Hepatocyte (in vitro differentiated cells): ENCODE results near the gene HOXA11. TPM values are rescaled to one million over a fixed set of nuclear protein-coding genes. Genes with fewer than 3 reads are reported as not detected.

ENCODE experiments used
- DNase-seq: peaks from one replicate; pipeline ENCODE4 v3.0.0-alpha.2; 2016; ENCODE audit warnings: low spot score
- H2AFZ ChIP-seq: fragments of 200-600 bp; sonication (generic); 2 replicates; pipeline ENCODE4 v1.6.0; 2016; ENCODE audit warnings: antibody characterized with exemption, mild to moderate bottlenecking
- H3K27ac ChIP-seq: fragments of 200-600 bp; sonication (generic); 2 replicates; pipeline ENCODE4 v1.5.1; 2016; ENCODE audit warnings: mild to moderate bottlenecking
- H3K27me3 ChIP-seq: fragments of 200-600 bp; sonication (generic); 2 replicates; pipeline ENCODE4 v1.6.1; 2016
- H3K36me3 ChIP-seq: fragments of 200-600 bp; sonication (generic); replicated peaks from 2 replicates; pipeline ENCODE4 v1.5.1; 2016; ENCODE audit warnings: low read depth; ENCODE audit not compliant: insufficient read depth
- H3K4me1 ChIP-seq: fragments of 200-600 bp; sonication (generic); 2 replicates; pipeline ENCODE4 v1.5.1; 2016; ENCODE audit warnings: mild to moderate bottlenecking, moderate library complexity; ENCODE audit not compliant: insufficient read depth
- H3K4me2 ChIP-seq: fragments of 200-600 bp; sonication (generic); 2 replicates; pipeline ENCODE4 v1.6.0; 2016
- H3K4me3 ChIP-seq: fragments of 200-600 bp; sonication (generic); 2 replicates; pipeline ENCODE4 v1.5.1; 2016; ENCODE audit warnings: mild to moderate bottlenecking
- H3K79me2 ChIP-seq: fragments of 200-600 bp; sonication (generic); 2 replicates; pipeline ENCODE4 v1.6.0; 2017; ENCODE audit warnings: mild to moderate bottlenecking
- H3K9me2 ChIP-seq: fragments of 200-600 bp; sonication (generic); replicated peaks from 2 replicates; pipeline ENCODE4 v1.6.0; 2017; ENCODE audit warnings: mild to moderate bottlenecking; ENCODE audit not compliant: insufficient read depth
- H3K9me3 ChIP-seq: fragments of 200-600 bp; sonication (generic); 2 replicates; pipeline ENCODE4 v1.5.1; 2016; ENCODE audit warnings: low read depth, mild to moderate bottlenecking
- H4K20me1 ChIP-seq: fragments of 200-600 bp; sonication (generic); 2 replicates; pipeline ENCODE4 v1.6.0; 2016; ENCODE audit warnings: mild to moderate bottlenecking; ENCODE audit not compliant: insufficient read depth, poor library complexity, severe bottlenecking
- CTCF ChIP-seq: fragments of 200-600 bp; sonication (generic); IDR thresholded peaks from 2 replicates; pipeline ENCODE4 v1.5.1; 2016; ENCODE audit warnings: antibody characterized with exemption, mild to moderate bottlenecking; ENCODE audit not compliant: poor library complexity
- EZH2 ChIP-seq: fragments of 200-600 bp; sonication (generic); IDR thresholded peaks from 2 replicates; pipeline ENCODE4 v1.6.1; 2016; ENCODE audit warnings: antibody characterized with exemption, mild to moderate bottlenecking, borderline replicate concordance
- EZH2phosphoT487 ChIP-seq: fragments of 200-600 bp; sonication (generic); IDR thresholded peaks from one replicate; pipeline ENCODE4 v1.6.1; 2018; ENCODE audit warnings: antibody characterized with exemption, mild to moderate bottlenecking, low read depth, moderate library complexity; ENCODE audit not compliant: unreplicated experiment, severe bottlenecking
- WGBS: methylation state at CpG from one replicate; pipeline ENCODE4 v1.1.6; 2016; ENCODE audit warnings: low lambda C conversion rate; ENCODE audit errors: missing lambda C conversion rate; 5-methylcytosine and 5-hydroxymethylcytosine counted together
- polyA plus RNA-seq: library from polyadenylated mRNA; unstranded; fragments of >200 nt; fragmentation: Nextera tagmentation; extraction: Ambion mirVana; gene quantifications from 2 replicates; pipeline ENCODE4 v1.2.1, GENCODE V29; 2016
- total RNA-seq: library from RNA; depleted of rRNA; stranded (reverse); fragments of >200 nt; gene quantifications from 2 replicates; pipeline ENCODE4 v1.2.3, GENCODE V29; 2014

HOXA11 gene
- total and polyA plus RNA-seq, 2 experiments from 2014 or later: 6.4 to 7.6 TPM

- peaks cover 89% of the 10 kb centered on the region for H3K79me2 ChIP-seq
- peak overlapping the region; percentile 40 for H3K4me3 ChIP-seq
- H3K27ac ChIP-seq: peak overlapping the region; percentile 96
- DNase-seq: peak; percentile 87
- WGBS: 8% methylated on average over 55 of the region's 56 CpGs
- no peaks in the 10 kb centered on the region for H4K20me1 ChIP-seq
- H3K4me2 ChIP-seq: peak overlapping the region; percentile 96
- peaks cover 31% of the 10 kb centered on the region for H3K4me1 ChIP-seq
- peak overlapping the region; percentile 38 for H2AFZ ChIP-seq
- H3K9me3 ChIP-seq: no peaks in the 10 kb centered on the region
- no peaks in the 10 kb centered on the region for H3K9me2 ChIP-seq
- H3K27me3 ChIP-seq: peaks cover 90% of the 10 kb centered on the region
- TF ChIP-seq EZH2 (peak; percentile 84), EZH2phosphoT487 (peak; percentile 32), CTCF (peak; percentile 91)
- no peaks in the 10 kb centered on the region for H3K36me3 ChIP-seq
Observed at GRCh38 chr7:27179503-27180430, 5.3 kb downstream of the HOXA11 start.

DNA sequence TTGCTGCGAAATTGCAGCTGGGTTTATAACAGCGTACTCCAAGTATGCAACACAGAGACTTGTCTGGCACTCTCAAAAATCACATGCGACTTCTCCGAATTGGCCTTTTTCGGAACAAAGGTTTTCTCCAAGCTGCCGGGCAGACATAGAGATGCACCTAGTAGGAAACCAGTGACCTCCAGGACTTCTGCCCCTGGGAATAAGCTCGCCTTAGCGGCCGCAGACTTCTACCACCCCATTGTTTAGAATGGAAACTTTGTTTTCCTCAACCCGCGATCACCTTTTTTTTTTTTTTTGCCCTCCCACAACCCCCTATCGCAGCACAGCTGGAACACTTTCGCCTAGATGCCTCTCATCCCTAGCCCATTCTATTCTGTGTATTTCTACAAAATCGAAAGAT lies 6.0 kb downstream of the HOXA11 start:
- Histone ChIP-seq H3K4me3 (peak overlapping the region; percentile 40), H3K9me2 (no peaks in the 10 kb centered on the region), H3K79me2 (peaks cover 89% of the 10 kb centered on the region), H3K27ac (peak overlapping the region; percentile 96), H3K27me3 (peaks cover 92% of the 10 kb centered on the region), H2AFZ (peak overlapping the region; percentile 38), H3K4me1 (peaks cover 31% of the 10 kb centered on the region), H4K20me1 (no peaks in the 10 kb centered on the region), H3K9me3 (no peaks in the 10 kb centered on the region), H3K4me2 (peak overlapping the region; percentile 96), H3K36me3 (no peaks in the 10 kb centered on the region)
- WGBS: 21% methylated on average over 14 of the region's 14 CpGs
- no peak for DNase-seq
- TF ChIP-seq CTCF (no peak), EZH2 (peak; percentile 62), EZH2phosphoT487 (no peak)

GRCh38 chr7:27178366-27178765 lies 6.7 kb downstream of the HOXA11 start:
- H3K4me2 ChIP-seq: peak overlapping the region; percentile 96
- TF ChIP-seq EZH2phosphoT487: no peak
- no peak for TF ChIP-seq CTCF
- no peak for TF ChIP-seq EZH2
- no peaks in the 10 kb centered on the region for H3K36me3 ChIP-seq
- no peaks in the 10 kb centered on the region for H3K9me2 ChIP-seq
- H3K4me1 ChIP-seq: peaks cover 31% of the 10 kb centered on the region
- DNase-seq: no peak
- H2AFZ ChIP-seq: no peak overlapping the region
- peaks cover 89% of the 10 kb centered on the region for H3K79me2 ChIP-seq
- peak overlapping the region; percentile 96 for H3K27ac ChIP-seq
- WGBS: 33% methylated on average over 6 of the region's 6 CpGs
- no peaks in the 10 kb centered on the region for H3K9me3 ChIP-seq
- H3K4me3 ChIP-seq: peak overlapping the region; percentile 40
- H3K27me3 ChIP-seq: peaks cover 92% of the 10 kb centered on the region
- H4K20me1 ChIP-seq: no peaks in the 10 kb centered on the region
